IMR-90 (cell line): ENCODE results near the gene SRSF12. TPM values are rescaled to one million over a fixed set of nuclear protein-coding genes. Genes with fewer than 3 reads are reported as not detected.

Experiments
- ATAC-seq: fragments of 200-7000 bp; cut with Tn5 transposase; 2 replicates; pipeline ENCODE4 v1.9.1; 2020; ENCODE audit warnings: low read depth, mild to moderate bottlenecking, moderate library complexity
- BruUV-seq: library from RNA; stranded (reverse); fragments of 400-500 nt; replicated peaks from 2 replicates; lab custom pipeline; 2021; lab: Mats Ljungman, UMichigan
- CTCF ChIA-PET: fragments of 300-600 bp; formaldehyde crosslinking; extraction: SDS; loops from one replicate; lab custom pipeline; 2021; ENCODE audit warnings: antibody characterized with exemption; lab: Yijun Ruan, JAX
- POLR2A ChIA-PET: fragments of 300-600 bp; sonication (Branson Sonifier 250); formaldehyde crosslinking; loops from one replicate; lab custom pipeline; 2022; ENCODE audit warnings: antibody characterized with exemption; ENCODE audit not compliant: unreplicated experiment; lab: Charles Lee
- DNase-seq: peaks from one replicate; pipeline ENCODE4 v3.0.0; 2013
- H2AFZ ChIP-seq: replicated peaks from 2 replicates; pipeline ENCODE3; 2013; ENCODE audit warnings: low read length, mild to moderate bottlenecking; ENCODE audit not compliant: poor library complexity
- H2AK5ac ChIP-seq: 2 replicates; pipeline ENCODE4 v1.6.1; 2013; ENCODE audit warnings: low read depth, low read length, inconsistent platforms
- H2AK9ac ChIP-seq: replicated peaks from 2 replicates; pipeline ENCODE3; 2013; ENCODE audit warnings: mild to moderate bottlenecking, low read depth, low read length, moderate library complexity; ENCODE audit not compliant: poor library complexity
- H2BK120ac ChIP-seq: 2 replicates; pipeline ENCODE4 v1.6.1; 2013; ENCODE audit warnings: low read depth, low read length, inconsistent platforms
- H2BK15ac ChIP-seq: 3 replicates; pipeline ENCODE4 v1.6.1; 2013; ENCODE audit warnings: low read depth, low read length, inconsistent platforms
- H2BK20ac ChIP-seq: 2 replicates; pipeline ENCODE4 v1.6.1; 2013; ENCODE audit warnings: low read depth, mild to moderate bottlenecking, inconsistent platforms, low read length, moderate library complexity
- H2BK5ac ChIP-seq: 2 replicates; pipeline ENCODE4 v1.6.1; 2013; ENCODE audit warnings: mild to moderate bottlenecking, low read depth, low read length, inconsistent platforms; ENCODE audit not compliant: poor library complexity, severe bottlenecking
- H3K14ac ChIP-seq: replicated peaks from 2 replicates; pipeline ENCODE4 v1.6.1; 2013; ENCODE audit warnings: low read depth, low read length, inconsistent platforms
- H3K18ac ChIP-seq: 2 replicates; pipeline ENCODE4 v1.6.1; 2013; ENCODE audit warnings: low read depth, low read length, control low read depth
- H3K23ac ChIP-seq: 2 replicates; pipeline ENCODE4 v1.6.1; 2013; ENCODE audit warnings: low read depth, low read length, inconsistent platforms
- H3K27ac ChIP-seq: 2 replicates; pipeline ENCODE4 v1.5.1; 2013; ENCODE audit warnings: mild to moderate bottlenecking, control low read depth, low read length; ENCODE audit not compliant: insufficient read depth
- H3K27me3 ChIP-seq: 2 replicates; pipeline ENCODE4 v1.6.1; 2013; ENCODE audit warnings: low read length; ENCODE audit not compliant: control insufficient read depth, insufficient read depth
- H3K36me3 ChIP-seq: 2 replicates; pipeline ENCODE4 v1.6.1; 2013; ENCODE audit warnings: low read length, mixed read lengths; ENCODE audit not compliant: control insufficient read depth, insufficient read depth
- H3K4ac ChIP-seq: 2 replicates; pipeline ENCODE4 v1.6.1; 2013; ENCODE audit warnings: low read depth, low read length, inconsistent platforms
- H3K4me1 ChIP-seq: 2 replicates; pipeline ENCODE4 v1.6.1; 2013; ENCODE audit warnings: low read length, mixed read lengths; ENCODE audit not compliant: control insufficient read depth, insufficient read depth
- H3K4me2 ChIP-seq: 2 replicates; pipeline ENCODE4 v1.6.1; 2013; ENCODE audit warnings: low read depth, mild to moderate bottlenecking, control low read depth, low read length, moderate library complexity
- H3K4me3 ChIP-seq: 2 replicates; pipeline ENCODE4 v1.5.1; 2013; ENCODE audit warnings: low read depth, mild to moderate bottlenecking, control low read depth, low read length, moderate library complexity; ENCODE audit not compliant: insufficient read depth
- H3K56ac ChIP-seq: 2 replicates; pipeline ENCODE4 v1.6.1; 2013; ENCODE audit warnings: low read length, inconsistent platforms; ENCODE audit not compliant: insufficient read depth; ENCODE audit errors: extremely low read depth
- H3K79me1 ChIP-seq, 2 experiments: 2 replicates each; pipeline ENCODE4 v1.6.1; 2013; ENCODE audit warnings: low read length in 2 of 2, inconsistent platforms in 1 of 2, low read depth in 1 of 2
- H3K9ac ChIP-seq: 2 replicates; pipeline ENCODE4 v1.6.1; 2013; ENCODE audit warnings: low read depth, low read length, control low read depth
- H3K9me1 ChIP-seq: 2 replicates; pipeline ENCODE4 v1.6.1; 2013; ENCODE audit warnings: low read length, inconsistent platforms; ENCODE audit not compliant: insufficient read depth
- H3K9me3 ChIP-seq: 2 replicates; pipeline ENCODE4 v1.6.1; 2013; ENCODE audit warnings: low read length; ENCODE audit not compliant: control insufficient read depth, insufficient read depth
- H4K20me1 ChIP-seq: 2 replicates; pipeline ENCODE4 v1.6.1; 2013; ENCODE audit warnings: low read length, inconsistent platforms; ENCODE audit not compliant: insufficient read depth
- H4K5ac ChIP-seq: 2 replicates; pipeline ENCODE4 v1.6.1; 2013; ENCODE audit warnings: mild to moderate bottlenecking, low read depth, low read length, control low read depth
- H4K8ac ChIP-seq, 2 experiments: 2 replicates each; pipeline ENCODE4 v1.6.1; 2013; ENCODE audit warnings: low read depth in 2 of 2, low read length in 2 of 2, control low read depth in 1 of 2, inconsistent platforms in 1 of 2
- H4K91ac ChIP-seq: 2 replicates; pipeline ENCODE4 v1.6.1; 2013; ENCODE audit warnings: low read depth, low read length, inconsistent platforms; ENCODE audit not compliant: insufficient read depth
- CEBPB ChIP-seq: IDR thresholded peaks from 2 replicates; pipeline ENCODE4 v1.6.1; 2012; ENCODE audit warnings: low read depth, low read length, improper control_type of control experiment
- FOS ChIP-seq: fragments of 150-350 bp; IDR thresholded peaks from 2 replicates; pipeline ENCODE4 v1.6.1; 2016; ENCODE audit warnings: low read depth, low read length
- MAFK ChIP-seq: IDR thresholded peaks from 2 replicates; pipeline ENCODE4 v1.6.1; 2012; ENCODE audit warnings: low read depth, low read length, improper control_type of control experiment
- MXI1 ChIP-seq: IDR thresholded peaks from 2 replicates; pipeline ENCODE4 v1.6.1; 2012; ENCODE audit warnings: low read depth, mild to moderate bottlenecking, low read length, moderate library complexity, borderline replicate concordance
- NFE2L2 ChIP-seq: fragments of 150-350 bp; IDR thresholded peaks from 2 replicates; pipeline ENCODE4 v1.6.1; 2016; ENCODE audit warnings: low read depth, mild to moderate bottlenecking, low read length
- POLR2A ChIP-seq: IDR thresholded peaks from 2 replicates; pipeline ENCODE4 v1.6.1; 2012; ENCODE audit warnings: mild to moderate bottlenecking, low read depth, low read length
- RAD21 ChIP-seq: IDR thresholded peaks from 2 replicates; pipeline ENCODE4 v1.6.1; 2012; ENCODE audit warnings: low read length, improper control_type of control experiment
- RCOR1 ChIP-seq: IDR thresholded peaks from 2 replicates; pipeline ENCODE4 v1.6.1; 2012; ENCODE audit warnings: mild to moderate bottlenecking, low read length, improper control_type of control experiment; ENCODE audit not compliant: insufficient replicate concordance
- RFX5 ChIP-seq: IDR thresholded peaks from 2 replicates; pipeline ENCODE4 v1.8.0; 2012; ENCODE audit warnings: low read depth, mild to moderate bottlenecking, low read length, moderate library complexity
- USF2 ChIP-seq: fragments of 150-350 bp; IDR thresholded peaks from 2 replicates; pipeline ENCODE4 v1.6.1; 2017; ENCODE audit warnings: mild to moderate bottlenecking, antibody characterized with exemption, low read length, low read depth
- WGBS, 2 experiments: methylation state at CpG; one replicate each; pipeline versions ENCODE4 v1.1.5 to v1.1.7; 2013; ENCODE audit warnings: missing lambda C conversion rate in 2 of 2; ENCODE audit not compliant: insufficient read length in 1 of 2; ENCODE audit errors: extremely low coverage in 2 of 2; 5-methylcytosine and 5-hydroxymethylcytosine counted together
- dilution Hi-C: fragments of 300-500 bp; cut with HindIII; formaldehyde crosslinking; loops from one replicate; pipeline ENCODE4 v1.14.3; 2018; ENCODE audit warnings: low sequenced_read_pairs; ENCODE audit not compliant: unreplicated experiment
- in situ Hi-C: fragments of 300-500 bp; cut with MboI; formaldehyde crosslinking; loops from 3 replicates; pipeline ENCODE4 v1.14.3; 2019; ENCODE audit warnings: low sequenced_read_pairs, inconsistent platforms, mixed read lengths
- intact Hi-C: fragments of 100-400 bp; cut with micrococcal nuclease; formaldehyde crosslinking; loops from 2 replicates; pipeline ENCODE4 v1.10.0; 2022
- polyA plus RNA-seq, 3 experiments: library from polyadenylated mRNA; depleted of rRNA; stranded (reverse); fragments of >200 nt; gene quantifications; 2 replicates each; pipeline ENCODE4 v1.2.3, GENCODE V29; 2012; ENCODE audit warnings: low replicate concordance in 1 of 3
- total RNA-seq: library from RNA; depleted of rRNA; stranded (reverse); fragments of >200 nt; gene quantifications from 2 replicates; pipeline ENCODE4 v1.2.3, GENCODE V29; 2012
- TF ChIP-seq, protein P1 (sequence below): fragments of 150-350 bp; IDR thresholded peaks from 2 replicates; pipeline ENCODE4 v1.6.1; 2016; ENCODE audit warnings: low read depth, mild to moderate bottlenecking, low read length, moderate library complexity, borderline replicate concordance
- TF ChIP-seq, protein P2 (sequence below): conservative IDR thresholded peaks from 2 replicates; pipeline ENCODE4 v1.5.1; 2012; ENCODE audit warnings: mild to moderate bottlenecking, low read depth, low read length, improper control_type of control experiment

The SRSF12 gene
- total and polyA plus RNA-seq, 2 of the 4 experiments (the other 2 are of a cell fraction), result 0.21 to 0.36 TPM

GRCh38 chr6:89146718-89147700 is 29.1 kb upstream of the SRSF12 start:
- intact Hi-C loops, result loop anchor here (5.0 kb wide), 1 partner anchor 165 kb away; no protein-coding TSS in a partner anchor
- Histone ChIP-seq H4K5ac (0 out of 2 replicates have a peak overlapping the region, but pooled peaks have one; percentile 21), H2AFZ (peak overlapping the region; percentile 95), H3K27ac (peak overlapping the region; percentile 37; the same call in 1 of the 2 replicates), H3K56ac (peak overlapping the region; percentile 43; the same call in 1 of the 2 replicates), H3K36me3 (no peaks in the 10 kb centered on the region), H2BK15ac (peak overlapping the region; percentile 60; the same call in 1 of the 3 replicates), H2BK5ac (peak overlapping the region; percentile 57), H3K9ac (peak overlapping the region; percentile 66; the same call in 1 of the 2 replicates), H4K91ac (peak overlapping the region; percentile 83), H3K4me1 (peaks cover 3% of the 10 kb centered on the region; the same call in 1 of the 2 replicates), H3K4ac (peak overlapping the region; percentile 64), H4K8ac (peak overlapping the region; percentile 8 to 61; a peak in 2 of 4 replicates), H2AK9ac (peak overlapping the region; percentile 31), H3K27me3 (no peaks in the 10 kb centered on the region), H2BK20ac (peak overlapping the region; percentile 56), H3K4me3 (peak overlapping the region; percentile 78), H3K9me3 (no peaks in the 10 kb centered on the region), H3K18ac (peak overlapping the region; percentile 6; the same call in 1 of the 2 replicates), H3K79me1 (peaks cover 0 to 7% of the 10 kb centered on the region in 2 experiments; a peak in 3 of 4 replicates), H3K9me1 (0 out of 2 replicates have a peak, but pooled peaks cover 2% of the 10 kb centered on the region), H2BK120ac (peak overlapping the region; percentile 72), H2AK5ac (no peak overlapping the region), H3K14ac (peak overlapping the region; percentile 41), H3K4me2 (peak overlapping the region; percentile 100), H4K20me1 (no peaks in the 10 kb centered on the region), H3K23ac (peak overlapping the region; percentile 62)
- CTCF ChIA-PET, result no interaction called here
- DNase-seq, result peak; percentile 65
- WGBS, 2 experiments, result 42% methylated on average over 2 of the region's 26 CpGs; no CpG with 5 or more reads in 1 of the 2 experiments
- dilution Hi-C loops, result no loop called here
- POLR2A ChIA-PET, result interaction anchor here (0.6 kb wide), 1 partner anchor 67 kb away, joined by 6 read pairs; the partner anchor contains the start of gene PNRC1
- in situ Hi-C loops, result loop anchor here (25.0 kb wide), 1 partner anchor 215 kb away; the partner anchor contains the start of gene UBE2J1
- TSS peak; percentile 23 for BruUV-seq
- peak; percentile 55 for ATAC-seq
- TF ChIP-seq POLR2A (no peak), MXI1 (no peak), CEBPB (no peak), RAD21 (no peak), USF2 (no peak), RFX5 (no peak), FOS (no peak), RCOR1 (no peak), NFE2L2 (no peak), MAFK (no peak)
- TF ChIP-seq, protein P1, sequence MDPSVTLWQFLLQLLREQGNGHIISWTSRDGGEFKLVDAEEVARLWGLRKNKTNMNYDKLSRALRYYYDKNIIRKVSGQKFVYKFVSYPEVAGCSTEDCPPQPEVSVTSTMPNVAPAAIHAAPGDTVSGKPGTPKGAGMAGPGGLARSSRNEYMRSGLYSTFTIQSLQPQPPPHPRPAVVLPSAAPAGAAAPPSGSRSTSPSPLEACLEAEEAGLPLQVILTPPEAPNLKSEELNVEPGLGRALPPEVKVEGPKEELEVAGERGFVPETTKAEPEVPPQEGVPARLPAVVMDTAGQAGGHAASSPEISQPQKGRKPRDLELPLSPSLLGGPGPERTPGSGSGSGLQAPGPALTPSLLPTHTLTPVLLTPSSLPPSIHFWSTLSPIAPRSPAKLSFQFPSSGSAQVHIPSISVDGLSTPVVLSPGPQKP, result no peak
- TF ChIP-seq, protein P2, sequence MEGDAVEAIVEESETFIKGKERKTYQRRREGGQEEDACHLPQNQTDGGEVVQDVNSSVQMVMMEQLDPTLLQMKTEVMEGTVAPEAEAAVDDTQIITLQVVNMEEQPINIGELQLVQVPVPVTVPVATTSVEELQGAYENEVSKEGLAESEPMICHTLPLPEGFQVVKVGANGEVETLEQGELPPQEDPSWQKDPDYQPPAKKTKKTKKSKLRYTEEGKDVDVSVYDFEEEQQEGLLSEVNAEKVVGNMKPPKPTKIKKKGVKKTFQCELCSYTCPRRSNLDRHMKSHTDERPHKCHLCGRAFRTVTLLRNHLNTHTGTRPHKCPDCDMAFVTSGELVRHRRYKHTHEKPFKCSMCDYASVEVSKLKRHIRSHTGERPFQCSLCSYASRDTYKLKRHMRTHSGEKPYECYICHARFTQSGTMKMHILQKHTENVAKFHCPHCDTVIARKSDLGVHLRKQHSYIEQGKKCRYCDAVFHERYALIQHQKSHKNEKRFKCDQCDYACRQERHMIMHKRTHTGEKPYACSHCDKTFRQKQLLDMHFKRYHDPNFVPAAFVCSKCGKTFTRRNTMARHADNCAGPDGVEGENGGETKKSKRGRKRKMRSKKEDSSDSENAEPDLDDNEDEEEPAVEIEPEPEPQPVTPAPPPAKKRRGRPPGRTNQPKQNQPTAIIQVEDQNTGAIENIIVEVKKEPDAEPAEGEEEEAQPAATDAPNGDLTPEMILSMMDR, result no peak
